Iris pigment epithelial cell (primary cell): ENCODE results near the gene SPINDOC.
"Not testable (repeated sequence)": the region's sequence is repeated elsewhere in the genome, so short reads cannot be mapped to it uniquely, and the experiment has no call there.

Experiments
- DNase-seq: peaks from one replicate; pipeline ENCODE4 v3.0.0-alpha.2; 2011; ENCODE audit warnings: low read depth

The SPINDOC gene

DNA sequence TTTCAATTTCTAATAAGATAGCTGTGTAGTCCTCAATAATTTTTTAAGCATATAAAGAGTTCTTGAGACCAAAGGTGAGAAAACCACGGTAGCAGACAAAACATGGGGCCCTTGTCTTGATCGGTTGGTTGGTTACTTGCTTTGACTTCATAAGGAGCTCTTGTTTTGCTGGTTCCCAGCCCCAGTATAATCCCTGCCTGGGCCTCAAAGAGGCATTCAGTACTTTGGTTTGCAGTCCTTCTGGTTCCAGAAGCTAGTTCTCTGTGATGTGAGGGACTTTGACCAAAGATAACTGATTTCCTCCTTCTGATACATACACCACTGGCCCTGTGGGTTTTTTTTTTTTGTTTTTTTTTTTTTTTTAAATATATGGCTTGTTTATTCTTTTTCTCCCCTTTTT, 42.7 kb downstream of the SPINDOC start:
- DNase-seq = no peak

DNA sequence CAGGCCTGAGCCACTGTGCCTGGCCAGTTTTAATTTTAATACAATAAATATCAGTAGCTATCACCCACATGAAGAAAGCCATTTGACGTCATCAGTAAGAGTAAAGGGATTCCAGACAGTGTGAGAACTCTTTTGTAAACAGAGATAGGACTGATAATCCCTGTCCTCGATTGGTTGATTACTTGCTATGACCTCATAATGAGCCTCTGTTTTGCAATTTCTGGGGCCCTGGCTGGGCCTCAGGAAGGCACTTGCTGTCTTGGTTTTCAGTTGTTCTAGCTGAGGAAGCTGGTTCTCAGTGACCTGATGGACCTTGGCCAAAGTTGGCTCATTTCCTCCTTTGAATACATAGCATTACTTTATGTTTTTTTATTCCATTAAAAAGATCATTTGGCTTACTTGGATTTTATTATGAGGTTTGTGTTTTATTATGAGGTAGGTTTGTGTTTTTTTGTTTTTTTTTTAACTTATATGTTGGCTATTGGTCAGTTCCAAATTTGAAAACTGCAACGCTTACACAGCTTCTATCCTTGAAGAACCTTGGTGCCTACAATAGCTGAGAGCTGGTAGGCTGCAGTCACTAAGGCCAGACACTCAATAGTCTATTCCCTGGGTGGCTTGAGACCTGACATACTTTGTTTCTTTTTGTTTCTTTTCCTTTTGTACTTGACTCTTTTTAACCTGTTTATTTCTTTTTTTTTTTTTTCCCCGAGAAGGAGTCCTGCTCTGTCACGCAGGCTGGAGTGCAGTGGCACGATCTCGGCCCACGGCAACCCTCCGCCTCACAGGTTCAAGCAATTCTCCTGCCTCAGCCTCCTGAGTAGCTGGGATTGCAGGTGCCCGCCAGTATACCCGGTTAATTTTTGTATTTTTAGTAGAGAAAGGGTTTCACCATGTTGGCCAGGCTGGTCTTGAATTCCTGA, 45.6 kb downstream of the SPINDOC start:
- DNase-seq = peak; percentile 96

DNA sequence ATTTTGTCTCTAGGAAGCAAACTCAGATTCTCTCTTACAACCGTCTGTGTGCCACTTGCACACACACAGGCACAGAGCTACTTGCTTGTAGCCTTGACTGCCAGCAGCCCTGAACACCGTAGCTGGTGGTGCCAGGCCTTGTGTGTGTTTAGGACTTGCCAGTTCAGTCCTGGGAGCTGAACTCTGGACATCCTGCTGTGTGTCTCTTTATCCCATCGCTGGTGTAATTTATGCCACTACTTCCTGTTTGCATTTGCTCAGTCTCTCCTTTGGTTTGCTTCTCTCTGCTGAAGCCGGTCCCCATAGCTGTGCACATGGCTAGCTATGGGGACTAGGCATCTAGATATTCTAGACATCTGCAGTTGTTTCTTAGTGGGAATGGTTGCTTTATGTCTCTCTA, 49.7 kb downstream of the SPINDOC start:
- peak; percentile 41 for DNase-seq

DNA sequence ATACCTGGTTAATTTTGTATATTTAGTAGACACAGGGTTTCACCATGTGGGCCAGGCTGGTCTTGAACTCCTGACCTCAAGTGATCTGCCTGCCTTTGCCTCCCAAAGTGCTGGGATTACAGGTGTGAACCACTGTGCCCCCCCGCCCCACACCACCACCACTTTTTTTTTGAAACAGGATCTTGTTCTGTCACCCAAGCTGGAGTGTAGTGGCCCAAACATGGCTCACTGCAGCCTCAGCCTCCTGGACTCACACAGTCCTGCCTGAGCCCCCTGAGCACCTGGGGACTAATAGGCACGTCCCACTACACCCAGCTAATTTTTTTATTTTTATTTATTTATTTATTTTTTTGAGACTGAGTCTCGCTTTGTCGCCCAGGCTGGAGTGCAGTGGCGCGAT, 50.4 kb downstream of the SPINDOC start:
- not testable (repeated sequence) for DNase-seq

DNA sequence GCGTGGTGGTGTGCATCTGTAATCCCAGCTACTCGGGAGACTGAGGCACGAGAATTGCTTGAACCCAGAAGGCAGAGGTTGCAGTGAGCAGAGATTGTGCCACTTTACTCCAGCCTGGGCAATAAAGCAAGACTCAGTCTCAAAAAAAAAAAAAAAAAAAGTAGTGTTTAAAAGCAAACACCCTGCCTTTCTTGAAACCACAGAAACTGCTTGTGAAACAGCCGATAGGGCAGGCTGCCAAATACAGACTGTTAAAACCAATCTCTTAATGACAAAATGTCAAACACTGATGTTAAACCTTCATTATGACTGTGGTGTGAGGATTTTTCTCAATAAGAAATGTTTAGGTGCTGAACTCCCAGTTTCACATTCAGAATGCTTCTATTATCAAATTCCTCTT, 53.0 kb downstream of the SPINDOC start:
- peak; percentile 81 for DNase-seq

DNA sequence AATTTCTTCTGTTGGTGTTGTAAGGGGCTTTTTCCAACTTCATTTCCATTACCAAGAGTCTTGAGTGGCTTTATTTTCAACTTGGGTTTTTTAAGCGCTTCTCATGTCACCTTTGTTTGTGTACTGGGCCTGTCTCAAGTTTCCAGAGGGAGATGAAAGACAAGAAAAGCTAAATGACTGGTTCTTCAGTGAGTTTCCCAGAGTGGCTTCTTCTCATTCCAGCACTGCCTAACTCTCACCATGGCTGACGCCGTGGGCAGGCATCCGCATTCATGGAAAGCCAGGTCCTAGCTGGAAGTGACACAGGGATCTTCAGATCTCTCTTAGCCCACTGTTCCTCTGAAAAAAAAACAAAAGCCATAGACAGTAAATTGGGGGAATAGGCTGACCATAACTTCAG, 54.3 kb downstream of the SPINDOC start:
- no peak for DNase-seq

DNA sequence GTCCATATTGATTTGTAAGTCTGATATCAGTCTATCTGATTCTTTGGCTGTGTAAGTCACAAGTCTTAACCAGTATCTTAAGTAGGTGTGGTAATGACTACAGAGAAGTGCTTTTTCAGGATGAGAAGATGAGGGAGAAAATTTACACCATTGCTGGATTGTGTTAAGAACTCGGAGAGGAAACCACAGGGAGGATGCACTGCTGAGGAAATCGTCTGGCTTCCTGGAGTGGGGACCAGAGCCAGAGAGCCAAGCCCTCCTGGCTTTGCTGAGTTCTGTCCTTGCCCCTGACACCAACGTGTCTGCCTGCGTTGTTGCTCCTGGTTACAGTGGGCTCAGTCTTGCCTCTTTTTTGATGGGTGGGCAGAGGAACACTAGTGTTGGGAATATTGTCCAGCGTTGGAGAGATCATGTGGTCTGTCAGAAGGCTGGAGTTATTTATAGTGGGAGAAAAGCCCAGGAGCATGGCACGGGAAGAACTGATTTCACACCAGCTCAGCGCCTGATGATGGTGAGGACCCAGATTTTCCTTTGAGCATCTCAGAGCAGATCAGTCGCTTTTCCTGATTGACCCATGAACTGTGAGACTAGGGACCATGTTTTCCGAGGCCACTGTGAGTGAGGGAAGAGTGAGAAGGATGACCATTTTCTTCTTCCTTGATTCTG, 55.3 kb downstream of the SPINDOC start:
- no peak for DNase-seq

DNA sequence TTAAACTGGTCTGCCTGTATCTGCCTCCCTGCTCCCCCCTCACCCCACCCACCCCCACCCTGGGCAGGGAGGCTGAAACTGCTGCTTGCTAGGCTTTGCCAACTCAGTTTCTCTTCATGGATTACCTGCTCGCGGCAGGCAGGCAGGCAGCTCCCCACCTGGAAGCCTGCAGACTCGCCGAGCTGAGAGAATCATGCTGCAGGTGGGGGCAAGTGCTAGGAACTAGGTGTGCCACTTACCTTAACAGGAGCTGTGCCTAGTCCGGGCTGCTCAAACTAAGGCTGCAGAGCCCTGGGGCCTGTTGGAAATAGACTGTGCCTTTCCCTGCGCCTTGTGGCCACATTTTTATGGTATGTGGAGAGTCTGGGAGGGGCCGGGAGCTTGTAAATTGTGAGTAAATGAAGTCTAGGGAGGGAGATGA, 55.9 kb downstream of the SPINDOC start:
- no peak for DNase-seq

DNA sequence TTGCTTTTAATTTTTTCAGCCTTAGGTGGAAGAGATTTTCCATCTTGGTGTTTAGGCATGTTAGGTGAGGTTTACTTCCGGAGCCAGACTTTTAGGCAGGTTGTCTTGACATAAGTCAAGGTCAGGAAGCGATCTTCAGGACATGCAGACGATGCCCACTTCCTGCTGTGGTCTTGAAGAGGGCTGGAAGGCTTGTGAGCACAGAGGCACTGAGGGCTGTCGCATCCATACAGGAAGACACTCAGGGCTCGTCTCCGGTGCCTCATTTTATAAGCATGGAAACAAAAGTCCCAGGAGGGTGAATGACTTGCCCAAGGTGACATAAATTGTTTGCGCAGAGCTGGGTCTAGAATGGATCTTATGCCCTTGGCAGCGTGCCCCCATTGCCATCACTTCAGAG, 56.4 kb downstream of the SPINDOC start:
- DNase-seq = no peak

DNA sequence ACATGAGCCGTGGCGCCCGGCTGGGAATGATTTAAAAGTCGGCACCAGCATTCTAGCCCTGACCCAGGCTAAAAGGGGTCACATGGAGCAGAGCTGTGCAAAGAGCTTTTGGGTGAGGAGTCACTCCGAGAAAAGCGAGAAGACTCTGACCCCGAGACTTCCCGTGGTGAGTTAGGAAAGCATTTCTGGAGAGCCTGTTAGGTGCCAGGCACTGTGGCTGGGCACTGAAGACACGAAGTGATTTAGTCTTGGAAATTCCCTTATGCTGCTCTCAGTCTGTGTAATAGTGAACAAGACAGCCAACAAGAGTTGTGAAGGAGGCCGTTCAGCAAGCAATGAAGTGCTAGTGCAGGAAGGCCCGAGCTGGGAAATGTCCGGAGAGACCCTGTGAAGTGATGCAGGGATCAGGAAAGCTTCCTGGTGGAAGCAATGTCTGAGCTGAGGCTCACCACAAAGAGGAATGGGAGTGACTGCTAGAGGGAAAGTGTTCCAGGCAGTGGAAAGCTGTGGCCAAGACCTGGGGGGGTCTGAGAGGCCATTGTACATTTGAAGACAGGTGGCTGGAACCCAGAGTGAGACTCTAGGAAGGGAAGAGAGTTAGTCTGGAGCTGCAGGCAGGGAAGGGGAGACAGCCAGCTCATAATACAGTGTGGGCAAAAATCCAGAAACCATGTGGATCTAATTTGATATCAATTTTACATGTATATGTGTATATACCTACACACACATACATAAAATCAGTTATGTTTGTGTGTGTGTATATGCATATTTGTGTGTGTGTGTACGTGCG, 57.3 kb downstream of the SPINDOC start:
- DNase-seq = peak; percentile 20

DNA sequence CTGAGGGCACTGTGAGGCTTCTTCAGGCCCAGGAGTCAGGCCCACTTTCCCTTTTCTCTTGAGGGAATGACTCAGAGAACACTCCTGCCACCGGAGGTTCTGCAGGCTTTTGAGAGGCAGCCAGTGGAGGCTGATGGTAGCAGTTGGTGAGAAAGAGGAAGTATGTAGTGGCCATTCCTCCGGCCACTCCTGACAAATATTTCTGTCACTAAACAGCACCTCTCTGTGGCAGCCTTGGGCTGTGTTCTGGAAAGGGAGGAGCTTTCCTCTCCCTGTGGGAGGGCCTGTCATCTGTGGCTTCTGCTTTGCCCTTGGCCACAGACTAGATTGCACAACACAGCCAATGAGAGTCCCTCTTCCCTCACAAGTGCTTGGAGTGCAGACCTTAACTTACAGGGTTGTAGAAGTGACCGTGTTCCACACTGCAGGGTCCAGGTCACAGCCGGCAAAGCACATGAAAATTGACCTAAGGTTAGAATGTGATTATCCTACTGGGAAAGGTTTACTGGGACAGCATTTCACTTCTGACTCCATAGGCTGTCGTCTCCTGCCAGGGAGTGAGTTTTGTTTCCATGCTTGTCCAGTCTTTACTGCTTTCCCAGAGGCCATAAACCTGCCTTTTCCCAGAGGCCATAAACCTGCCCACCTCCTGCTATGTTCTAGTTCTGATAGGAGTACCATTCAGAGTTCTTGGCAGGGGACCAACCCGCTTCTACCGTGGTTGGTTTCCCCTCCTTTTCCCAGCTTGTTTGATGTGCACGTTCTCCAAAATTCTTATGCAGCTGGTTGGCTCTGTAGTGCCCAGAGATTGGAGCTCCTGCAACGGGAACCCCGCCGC, 58.9 kb downstream of the SPINDOC start:
- peak; percentile 91 for DNase-seq

DNA sequence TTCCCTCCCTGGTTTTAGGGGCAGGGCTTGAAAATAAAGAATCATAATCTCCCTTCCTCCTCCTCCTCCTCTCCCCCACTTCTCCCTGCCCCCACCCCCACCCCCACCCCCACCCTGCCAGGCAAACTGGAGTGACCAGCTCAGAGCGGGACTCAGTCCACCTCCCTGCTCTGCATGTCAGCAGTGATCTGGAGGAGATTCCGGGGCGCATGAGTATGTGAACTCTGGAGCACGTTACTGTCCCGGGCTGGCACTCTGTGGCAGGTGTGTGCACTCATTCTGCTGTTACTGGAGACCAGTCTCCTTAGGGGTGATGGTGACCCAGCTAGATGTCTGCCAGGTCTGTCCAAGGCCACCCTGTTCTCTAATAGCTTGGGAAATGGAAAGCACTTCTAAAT, 59.5 kb downstream of the SPINDOC start:
- no peak for DNase-seq

DNA sequence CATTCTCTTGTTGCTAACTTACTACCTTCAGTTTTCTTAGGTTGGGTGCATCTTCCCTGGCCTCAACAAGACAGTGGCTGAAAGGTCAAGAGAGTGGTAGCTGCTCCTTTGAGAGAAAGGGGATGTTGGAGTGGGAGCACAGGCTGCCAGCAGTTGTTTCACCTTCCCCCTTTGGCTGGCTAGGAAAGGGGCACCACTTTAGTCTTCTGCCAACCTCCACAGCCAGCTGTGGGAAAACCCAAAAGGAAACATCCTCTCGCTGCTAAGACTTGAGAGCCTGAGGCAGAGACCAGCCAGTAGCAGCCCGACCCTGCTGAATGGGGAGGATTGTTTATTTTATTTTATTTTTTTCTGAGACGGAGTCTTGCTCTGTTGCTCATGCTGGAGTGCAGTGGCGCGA, 60.1 kb downstream of the SPINDOC start:
- no peak for DNase-seq

DNA sequence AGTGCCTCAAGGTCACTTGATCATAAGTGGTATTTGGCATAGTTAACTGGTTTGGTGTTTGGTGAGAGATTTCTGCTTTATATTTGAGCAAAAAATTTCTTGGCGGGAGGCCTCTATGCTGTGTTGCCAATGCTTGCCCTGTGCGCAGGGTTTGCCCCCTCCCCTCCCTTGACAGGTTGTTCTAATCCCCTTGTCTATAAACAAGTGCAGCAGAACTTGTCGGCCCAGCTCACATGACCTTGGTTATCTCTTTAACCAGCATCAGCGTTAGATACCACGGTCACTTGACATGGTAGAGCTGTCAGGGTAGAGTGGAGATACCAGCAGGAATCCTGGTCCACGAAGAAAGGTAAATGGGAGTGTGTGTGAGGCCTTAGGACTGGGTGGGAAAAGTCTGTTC, 61.3 kb downstream of the SPINDOC start:
- no peak for DNase-seq

DNA sequence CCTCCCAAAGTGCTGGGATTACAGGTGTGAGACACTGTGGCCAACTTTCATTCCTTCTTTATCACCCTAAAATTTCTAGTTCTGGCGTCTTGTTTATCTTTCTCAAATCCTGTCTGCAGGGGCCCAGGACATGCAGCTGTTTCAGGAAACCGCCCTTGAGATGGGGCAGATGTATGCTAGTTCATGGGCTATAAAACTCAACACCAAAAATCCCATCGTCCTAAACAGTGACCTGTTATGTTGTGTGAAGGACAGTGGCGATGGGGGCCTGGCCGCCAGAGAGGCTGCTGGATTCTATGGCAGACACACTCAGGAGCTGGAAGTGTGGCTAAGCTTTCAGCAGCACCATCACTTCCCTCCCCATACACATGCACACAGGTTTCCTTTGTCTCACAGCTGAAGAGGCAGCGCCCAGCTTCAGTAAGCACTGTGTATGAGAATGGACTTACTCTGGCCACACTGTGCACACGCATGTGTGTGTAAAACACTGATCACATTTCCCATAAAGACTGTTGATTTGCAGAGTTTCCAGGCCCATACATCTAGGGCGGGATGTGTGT, 62.3 kb downstream of the SPINDOC start:
- DNase-seq = no peak

DNA sequence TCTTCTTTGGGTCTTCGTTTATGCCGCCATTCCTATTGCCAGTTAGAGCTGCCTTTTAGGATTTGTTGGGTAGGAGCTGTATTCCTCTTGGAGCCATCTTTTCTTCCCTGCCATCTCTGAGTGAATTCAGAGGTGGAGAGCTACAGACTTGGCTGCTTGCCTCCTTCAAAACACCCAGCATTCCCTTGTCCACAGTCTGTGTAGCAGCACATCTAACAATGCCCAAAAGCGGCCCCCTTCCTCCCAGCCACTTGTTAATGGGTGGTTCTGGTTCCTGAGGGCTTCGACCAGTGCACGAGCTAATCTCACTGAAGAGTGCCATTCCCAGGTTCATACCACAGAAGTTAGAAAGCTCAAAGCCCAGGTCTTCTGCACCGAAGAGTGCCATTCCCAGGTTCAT, 63.4 kb downstream of the SPINDOC start:
- DNase-seq = no peak
